AG09319 (cell line): ENCODE results near the gene CCL4L2.
"Not testable (repeated sequence)": the region's sequence is repeated elsewhere in the genome, so short reads cannot be mapped to it uniquely, and the experiment has no call there.

Experiments used
- DNase-seq: peaks from one replicate; pipeline ENCODE4 v3.0.0-alpha.2; 2010; ENCODE audit warnings: low read depth; ENCODE audit errors: extremely low read depth
- CTCF ChIP-seq: IDR thresholded peaks from 2 replicates; pipeline ENCODE4 v1.5.1; 2011; ENCODE audit warnings: low read depth, mild to moderate bottlenecking, inconsistent platforms, low read length, moderate library complexity

Gene CCL4L2

GRCh38 chr17:36209575-36209974 lies 1.3 kb upstream of the CCL4L2 start:
- no peak for DNase-seq
- no peak for TF ChIP-seq CTCF

- not testable (repeated sequence) for DNase-seq
These were observed 815 bp downstream of the CCL4L2 start for GRCh38 chr17:36211484-36212271.

GRCh38 chr17:36212272-36212605 lies 1.4 kb downstream of the CCL4L2 start:
- TF ChIP-seq CTCF, result no peak
- DNase-seq, result no peak

- DNase-seq, result no peak
These were observed 2.1 kb downstream of the CCL4L2 start for GRCh38 chr17:36212966-36213365.

DNA sequence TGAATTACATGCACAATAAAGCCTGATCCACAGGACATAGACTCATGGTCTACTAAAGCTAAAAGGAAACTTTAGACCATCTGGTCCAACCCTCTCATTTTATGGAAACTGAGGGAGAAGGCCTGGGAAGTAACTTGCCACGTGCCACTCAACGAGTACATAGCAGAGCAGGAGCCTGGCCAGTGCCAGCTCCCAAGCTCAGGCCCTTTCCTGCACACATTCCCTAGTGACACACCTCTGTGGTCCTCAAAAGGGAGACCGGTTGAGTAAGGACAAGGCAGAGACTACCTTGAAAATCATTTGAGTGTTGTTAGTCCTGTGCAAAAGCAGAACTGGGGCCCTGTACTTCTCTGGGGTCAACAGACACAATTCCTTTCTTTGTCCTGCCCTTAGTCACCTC lies 2.8 kb downstream of the CCL4L2 start:
- no peak for TF ChIP-seq CTCF
- DNase-seq, result no peak

More at GRCh38 chr17:36212966-36213365, 2.1 kb downstream of the CCL4L2 start:
- no peak for TF ChIP-seq CTCF

DNA sequence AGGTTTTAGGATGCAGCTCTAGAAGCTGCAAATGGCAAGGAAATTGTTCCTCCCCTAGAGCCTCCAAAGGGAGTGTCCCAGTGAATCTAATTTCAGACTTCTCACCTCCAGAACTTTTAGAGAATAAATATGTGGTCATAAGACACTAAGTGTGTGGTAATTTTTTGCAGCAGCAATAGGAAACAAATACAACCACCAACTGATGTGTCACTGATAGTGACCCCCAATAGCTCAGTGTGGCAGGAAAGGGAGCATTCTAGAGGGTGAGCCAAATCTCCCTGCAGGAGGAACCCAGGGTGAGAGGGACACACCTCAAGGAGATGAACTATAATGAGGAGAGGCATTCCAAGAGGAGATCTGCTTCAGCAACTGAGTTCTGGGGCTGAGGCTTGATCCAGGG lies 4.1 kb downstream of the CCL4L2 start:
- no peak for TF ChIP-seq CTCF
- no peak for DNase-seq

GRCh38 chr17:36215406-36216308 lies 4.8 kb downstream of the CCL4L2 start:
- not testable (repeated sequence) for DNase-seq

GRCh38 chr17:36219556-36219955 lies 8.7 kb downstream of the CCL4L2 start:
- not testable (repeated sequence) for DNase-seq

DNA sequence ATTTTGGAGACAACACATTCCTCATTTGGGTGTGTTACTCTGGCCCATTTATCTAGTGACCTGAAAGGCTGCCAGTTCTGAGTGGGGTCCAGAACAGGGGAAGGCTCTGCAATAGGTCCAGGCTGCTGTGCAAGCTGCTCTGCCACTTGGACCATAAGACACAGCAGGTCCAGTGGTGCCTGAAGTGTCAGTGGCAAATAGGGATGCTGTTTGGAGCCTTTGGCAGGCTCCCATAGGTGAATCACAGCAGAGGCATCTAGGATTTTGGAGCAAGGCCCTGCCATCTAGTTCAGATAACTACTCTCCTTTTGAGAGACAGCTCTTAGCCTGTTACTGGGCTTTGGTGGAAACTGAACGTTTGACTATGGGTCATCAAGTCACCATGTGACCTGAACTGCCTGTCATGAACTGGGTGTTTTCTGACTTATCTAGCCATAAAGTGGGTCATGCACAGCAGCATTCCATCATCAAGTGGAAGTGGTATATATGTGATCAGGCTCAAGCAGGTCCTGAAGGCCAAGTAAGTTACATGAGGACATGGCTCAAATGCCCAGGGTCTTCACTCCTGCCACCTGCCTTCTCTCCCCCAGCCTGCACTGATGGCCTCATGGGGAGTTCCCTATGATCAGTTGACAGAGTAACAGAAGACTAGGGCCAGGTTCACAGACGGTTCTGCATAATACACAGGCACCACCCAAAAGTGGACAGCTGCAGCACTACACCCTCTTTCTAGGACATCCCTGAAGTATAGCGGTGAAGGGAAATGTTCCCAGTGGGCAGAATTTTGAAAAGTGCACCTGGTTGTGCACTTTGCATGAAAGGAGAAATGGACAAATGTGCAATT lies 10.1 kb downstream of the CCL4L2 start:
- DNase-seq, result not testable (repeated sequence)

- DNase-seq, result not testable (repeated sequence)
These were observed 10.8 kb downstream of the CCL4L2 start for GRCh38 chr17:36221581-36222100.

DNA sequence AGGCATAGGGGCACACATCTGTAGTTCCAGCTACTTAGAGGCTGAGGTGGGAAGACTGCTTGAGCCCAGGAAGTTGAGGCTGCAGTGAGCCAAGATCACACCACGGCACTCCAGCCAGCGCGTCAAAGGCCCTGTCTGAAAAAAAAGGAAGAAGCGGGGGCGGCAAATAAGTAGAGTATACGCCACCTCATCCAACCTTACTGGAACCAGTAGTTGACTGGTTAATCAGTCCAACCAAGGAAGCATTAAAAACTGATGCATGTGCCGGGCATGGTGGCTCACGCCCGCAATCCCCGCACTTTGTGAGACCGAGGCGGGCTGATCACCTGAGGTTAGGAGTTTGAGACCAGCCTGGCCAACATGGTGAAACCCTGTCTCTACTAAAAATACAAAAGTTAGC lies 12.1 kb downstream of the CCL4L2 start:
- DNase-seq, result not testable (repeated sequence)

DNA sequence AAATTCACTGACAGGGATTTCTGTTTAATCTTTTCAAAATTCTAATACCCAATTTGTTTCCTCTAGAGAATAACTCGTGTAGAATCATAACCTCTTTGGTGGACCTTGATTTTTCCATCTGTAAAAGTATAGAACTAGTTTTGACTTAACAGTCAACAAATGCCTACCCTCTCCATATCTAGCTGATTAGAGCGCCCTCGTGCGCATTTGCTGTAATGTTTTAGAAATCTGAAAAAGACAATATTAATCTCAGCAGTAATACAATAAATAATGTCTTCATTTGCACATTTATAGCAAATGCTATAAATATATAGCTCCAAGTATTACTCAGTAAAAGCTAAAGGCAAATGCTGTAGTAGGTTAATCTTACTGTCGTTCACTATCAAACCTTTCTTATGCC lies 18.8 kb downstream of the CCL4L2 start:
- DNase-seq, result not testable (repeated sequence)

- not testable (repeated sequence) for DNase-seq
These were observed 31.2 kb downstream of the CCL4L2 start for GRCh38 chr17:36242046-36242445.
